Endothelial cell of umbilical vein (primary cell): ENCODE data around the gene UGT8. TPM values are rescaled to one million over a fixed set of nuclear protein-coding genes. Genes with fewer than 3 reads are reported as not detected.

Experiments used
- BruUV-seq: library from RNA; stranded (reverse); fragments of 400-500 nt; replicated peaks from 2 replicates; lab custom pipeline; 2021; lab: Mats Ljungman, UMichigan
- CTCF ChIA-PET: fragments of 300-600, 350-600 bp; sonication (Branson Sonifier 250); formaldehyde crosslinking; loops from one replicate; lab custom pipeline; 2021; ENCODE audit warnings: antibody characterized with exemption, inconsistent platforms; lab: Charles Lee
- POLR2A ChIA-PET: fragments of 300-600, 350-600 bp; sonication (Branson Sonifier 250); formaldehyde crosslinking; loops from one replicate; lab custom pipeline; 2021; ENCODE audit warnings: antibody characterized with exemption, inconsistent platforms; lab: Charles Lee
- DNase-seq: peaks from one replicate; pipeline ENCODE4 v3.0.0-alpha.2; 2011; ENCODE audit warnings: low read depth, low spot score
- FAIRE-seq: peaks from 2 replicates; lab custom pipeline; 2011; peaks lifted over from hg19 to GRCh38; lab: Jason Lieb, UNC
- H2AFZ ChIP-seq: 2 replicates; pipeline ENCODE4 v1.6.0; 2012; ENCODE audit warnings: low read depth, low read length, control low read depth, inconsistent platforms
- H3K27ac ChIP-seq: 2 replicates; pipeline ENCODE4 v1.5.1; 2011; ENCODE audit warnings: low read depth, mild to moderate bottlenecking, control low read depth, low read length, moderate library complexity; ENCODE audit not compliant: insufficient read depth
- H3K27me3 ChIP-seq, 2 experiments: 2 replicates each; pipeline versions ENCODE4 v1.6.0 to v1.6.1; 2011; ENCODE audit warnings: low read length in 2 of 2, mixed read lengths in 1 of 2; ENCODE audit not compliant: control insufficient read depth in 2 of 2, insufficient read depth in 2 of 2
- H3K36me3 ChIP-seq, 2 experiments: 2 replicates in 1 of 2; 3 replicates in 1 of 2; pipeline ENCODE4 v1.5.1; 2011; ENCODE audit warnings: low read length in 2 of 2, mild to moderate bottlenecking in 1 of 2, moderate library complexity in 1 of 2; ENCODE audit not compliant: control insufficient read depth in 2 of 2, insufficient read depth in 2 of 2; ENCODE audit errors: extremely low read depth in 1 of 2
- H3K4me1 ChIP-seq: 3 replicates; pipeline ENCODE4 v1.5.1; 2011; ENCODE audit warnings: mild to moderate bottlenecking, low read length; ENCODE audit not compliant: control insufficient read depth, insufficient read depth; ENCODE audit errors: extremely low read depth
- H3K4me2 ChIP-seq: 2 replicates; pipeline ENCODE4 v1.6.1; 2011; ENCODE audit warnings: low read length, control low read depth, mixed read lengths; ENCODE audit not compliant: insufficient read depth
- H3K4me3 ChIP-seq, 3 experiments: fragments of 200-600 bp in 1 of 3; sonication (generic), shearing (Covaris generic) in 1 of 3; replicated peaks in 1 of 3; 2 replicates each; pipeline ENCODE4 v1.5.1; 2011 to 2016; ENCODE audit warnings: control low read depth in 3 of 3, low read length in 3 of 3, mild to moderate bottlenecking in 2 of 3, inconsistent platforms in 1 of 3, low read depth in 1 of 3, moderate library complexity in 1 of 3; ENCODE audit not compliant: insufficient read depth in 1 of 3
- H3K79me2 ChIP-seq: 2 replicates; pipeline ENCODE4 v1.6.0; 2012; ENCODE audit warnings: low read length, inconsistent platforms; ENCODE audit not compliant: control insufficient read depth, insufficient read depth
- H3K9ac ChIP-seq: replicated peaks from 2 replicates; pipeline ENCODE3; 2011; ENCODE audit warnings: low read length, control low read depth; ENCODE audit not compliant: insufficient read depth; ENCODE audit errors: extremely low read depth
- H3K9me1 ChIP-seq: replicated peaks from 3 replicates; pipeline ENCODE4 v1.6.0; 2011; ENCODE audit warnings: mild to moderate bottlenecking, low read length; ENCODE audit not compliant: control insufficient read depth, insufficient read depth; ENCODE audit errors: extremely low read depth
- H3K9me3 ChIP-seq: replicated peaks from 2 replicates; pipeline ENCODE4 v1.5.1; 2012; ENCODE audit warnings: low read length, inconsistent platforms; ENCODE audit not compliant: control insufficient read depth, insufficient read depth
- H4K20me1 ChIP-seq: replicated peaks from 2 replicates; pipeline ENCODE3; 2011; ENCODE audit warnings: mild to moderate bottlenecking, low read length; ENCODE audit not compliant: control insufficient read depth, insufficient read depth; ENCODE audit errors: extremely low read depth
- EZH2 ChIP-seq: IDR thresholded peaks from 2 replicates; pipeline ENCODE4 v1.6.1; 2012; ENCODE audit warnings: borderline replicate concordance, low read depth, mild to moderate bottlenecking, moderate library complexity, low read length, inconsistent platforms; ENCODE audit not compliant: severe bottlenecking
- FOS ChIP-seq: IDR thresholded peaks from 2 replicates; pipeline ENCODE4 v1.6.1; 2011; ENCODE audit warnings: mild to moderate bottlenecking, low read length, moderate library complexity, borderline replicate concordance; ENCODE audit not compliant: insufficient read depth
- JUN ChIP-seq: IDR thresholded peaks from 2 replicates; pipeline ENCODE4 v1.6.1; 2011; ENCODE audit warnings: borderline replicate concordance, low read depth; ENCODE audit not compliant: insufficient read length, insufficient read depth
- dilution Hi-C: fragments of 300-500 bp; cut with MboI; formaldehyde crosslinking; loops from one replicate; pipeline ENCODE4 v1.15.0; 2019; ENCODE audit warnings: low sequenced_read_pairs; ENCODE audit not compliant: extremely low pct_ligation_motif_present
- intact Hi-C: fragments of 100-400 bp; cut with micrococcal nuclease; formaldehyde crosslinking; loops from one replicate; pipeline ENCODE4 v1.10.0; 2022
- polyA plus RNA-seq, 4 experiments: library from polyadenylated mRNA; depleted of rRNA in 3 of 4; stranded (reverse) in 3 of 4; unstranded in 1 of 4; fragments of >200 nt; gene quantifications; 2 replicates each; pipeline versions ENCODE4 v1.2.1 to v1.2.3, GENCODE V29; 2011 to 2012; ENCODE audit warnings: missing spikeins in 1 of 4
- total RNA-seq: library from RNA; stranded (reverse); gene quantifications from 2 replicates; pipeline ENCODE4 v1.2.3, GENCODE V29; 2021
- TF ChIP-seq, protein P1 (sequence below), 2 donors: IDR thresholded peaks; 1 replicate in 1 of 2; 2 replicates in 1 of 2; pipeline ENCODE4 v1.5.1; 2011; ENCODE audit warnings: low read length in 2 of 2, mild to moderate bottlenecking in 2 of 2, moderate library complexity in 2 of 2, control low read depth in 1 of 2, inconsistent platforms in 1 of 2, low read depth in 1 of 2; ENCODE audit not compliant: insufficient read depth in 1 of 2; ENCODE audit errors: extremely low read depth in 1 of 2

UGT8 gene
- total and polyA plus RNA-seq, 2 donors (not counting 3 experiments of a cell fraction or from before 2014, with no cell fraction given): 0.11 TPM; not detected in 1

DNA sequence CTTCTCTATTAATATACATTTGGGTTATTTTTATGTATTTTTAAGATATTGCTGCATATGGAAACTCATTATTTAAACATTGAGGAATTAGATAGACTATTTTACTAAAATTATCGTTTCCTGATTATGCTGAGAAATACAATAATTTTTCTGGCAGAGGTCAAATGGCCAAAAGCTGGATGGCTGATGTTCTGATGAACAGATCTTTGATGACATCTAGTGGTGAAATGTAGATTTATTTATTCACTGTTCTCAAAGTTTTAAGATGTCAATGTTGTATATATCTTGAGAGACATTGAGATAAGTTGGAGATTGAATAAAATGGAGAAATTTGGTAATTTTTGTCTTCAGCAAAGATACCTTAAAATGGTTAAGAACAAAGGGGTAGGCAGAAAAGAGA, 96.2 kb downstream of the UGT8 start:
- no peaks in the 10 kb centered on the region for H3K36me3 ChIP-seq
- TF ChIP-seq, protein P1, sequence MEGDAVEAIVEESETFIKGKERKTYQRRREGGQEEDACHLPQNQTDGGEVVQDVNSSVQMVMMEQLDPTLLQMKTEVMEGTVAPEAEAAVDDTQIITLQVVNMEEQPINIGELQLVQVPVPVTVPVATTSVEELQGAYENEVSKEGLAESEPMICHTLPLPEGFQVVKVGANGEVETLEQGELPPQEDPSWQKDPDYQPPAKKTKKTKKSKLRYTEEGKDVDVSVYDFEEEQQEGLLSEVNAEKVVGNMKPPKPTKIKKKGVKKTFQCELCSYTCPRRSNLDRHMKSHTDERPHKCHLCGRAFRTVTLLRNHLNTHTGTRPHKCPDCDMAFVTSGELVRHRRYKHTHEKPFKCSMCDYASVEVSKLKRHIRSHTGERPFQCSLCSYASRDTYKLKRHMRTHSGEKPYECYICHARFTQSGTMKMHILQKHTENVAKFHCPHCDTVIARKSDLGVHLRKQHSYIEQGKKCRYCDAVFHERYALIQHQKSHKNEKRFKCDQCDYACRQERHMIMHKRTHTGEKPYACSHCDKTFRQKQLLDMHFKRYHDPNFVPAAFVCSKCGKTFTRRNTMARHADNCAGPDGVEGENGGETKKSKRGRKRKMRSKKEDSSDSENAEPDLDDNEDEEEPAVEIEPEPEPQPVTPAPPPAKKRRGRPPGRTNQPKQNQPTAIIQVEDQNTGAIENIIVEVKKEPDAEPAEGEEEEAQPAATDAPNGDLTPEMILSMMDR (IDR thresholded peaks at IDR 0.05; ENCODE audit: extremely low read depth in 1 of 2, insufficient read depth in 1 of 2, low read depth in 1 of 2, low read length in 2 of 2): peak; percentile 16
- no peak for TF ChIP-seq EZH2
- BruUV-seq: no TSS peak
- DNase-seq (peak; percentile 58), FAIRE-seq (peak; percentile 79)
- no peak overlapping the region for H3K27ac ChIP-seq
- no peaks in the 10 kb centered on the region for H4K20me1 ChIP-seq
- intact Hi-C loops (loop anchor here (1.0 to 10.0 kb wide), 7 partner anchors 36 to 1416 kb away; no protein-coding TSS in a partner anchor), dilution Hi-C loops (no loop called here)
- ChIA-PET CTCF (interaction anchor here (0.6 to 2.5 kb wide), 25 partner anchors 9 to 1743 kb away, joined by 3 to 71 read pairs (median 4); no protein-coding TSS in a partner anchor), POLR2A (no interaction called here)
- H2AFZ ChIP-seq: no peak overlapping the region
- no peak overlapping the region for H3K9ac ChIP-seq
- H3K4me2 ChIP-seq: no peak overlapping the region
- peaks cover 4% of the 10 kb centered on the region for H3K4me1 ChIP-seq
- H3K4me3 ChIP-seq: no peak overlapping the region
- no peaks in the 10 kb centered on the region for H3K9me3 ChIP-seq
- H3K79me2 ChIP-seq: no peaks in the 10 kb centered on the region
- peaks cover 0 to 1% of the 10 kb centered on the region in 2 experiments for H3K27me3 ChIP-seq
- H3K9me1 ChIP-seq: no peaks in the 10 kb centered on the region

GRCh38 chr4:114698231-114698630, 99.6 kb downstream of the UGT8 start:
- H2AFZ ChIP-seq: no peak overlapping the region
- no peaks in the 10 kb centered on the region for H3K9me1 ChIP-seq
- no peak overlapping the region for H3K9ac ChIP-seq
- H4K20me1 ChIP-seq: no peaks in the 10 kb centered on the region
- no peak overlapping the region for H3K27ac ChIP-seq
- no peaks in the 10 kb centered on the region for H3K79me2 ChIP-seq
- no peak for FAIRE-seq
- no peaks in the 10 kb centered on the region for H3K27me3 ChIP-seq
- CTCF ChIA-PET: interaction anchor here (1.1 to 1.3 kb wide), 3 partner anchors 12 to 313 kb away, joined by 3 to 5 read pairs (median 4); no protein-coding TSS in a partner anchor
- POLR2A ChIA-PET: no interaction called here
- DNase-seq: no peak
- H3K4me1 ChIP-seq: peaks cover 4% of the 10 kb centered on the region
- no peak for TF ChIP-seq EZH2
- TF ChIP-seq JUN: no peak
- TF ChIP-seq, protein P1 (IDR thresholded peaks at IDR 0.05; ENCODE audit: extremely low read depth in 1 of 2, insufficient read depth in 1 of 2, low read depth in 1 of 2, low read length in 2 of 2): no peak
- no peak for TF ChIP-seq FOS
- H3K4me2 ChIP-seq: no peak overlapping the region
- H3K4me3 ChIP-seq: no peak overlapping the region
- H3K9me3 ChIP-seq: no peaks in the 10 kb centered on the region
- intact Hi-C loops (loop anchor here (10.0 kb wide), 4 partner anchors 743 to 1343 kb away; no protein-coding TSS in a partner anchor), dilution Hi-C loops (no loop called here)
- no peaks in the 10 kb centered on the region for H3K36me3 ChIP-seq
- BruUV-seq: no TSS peak
